WTC11 (cell line): ENCODE results near the gene GPR84. TPM values are rescaled to one million over a fixed set of nuclear protein-coding genes. Genes with fewer than 3 reads are reported as not detected.

ENCODE experiments used
- ATAC-seq: fragments of 200-7000 bp; cut with Tn5 transposase; 2 replicates; pipeline ENCODE4 v1.10.0; 2021; ENCODE audit warnings: mild to moderate bottlenecking, moderate library complexity
- CTCF ChIA-PET: fragments of 300-600 bp; sonication (Branson Sonifier 250); formaldehyde crosslinking; loops from one replicate; lab custom pipeline; 2021; ENCODE audit warnings: antibody characterized with exemption; lab: Charles Lee
- POLR2A ChIA-PET: fragments of 350-600 bp; sonication (Branson Sonifier 250); formaldehyde crosslinking; loops from one replicate; lab custom pipeline; 2021; ENCODE audit warnings: antibody characterized with exemption; lab: Charles Lee
- DNase-seq: peaks from one replicate; pipeline ENCODE4 v3.0.0; 2021; ENCODE audit warnings: low spot score
- H3K27ac Mint-ChIP-seq: 2 replicates; pipeline ENCODE4 v1.8.0; 2021; ENCODE audit warnings: mixed read lengths
- H3K27me3 Mint-ChIP-seq: 2 replicates; pipeline ENCODE4 v1.8.0; 2021; ENCODE audit warnings: low read depth, mild to moderate bottlenecking, moderate library complexity, mixed read lengths
- H3K36me3 Mint-ChIP-seq: 2 replicates; pipeline ENCODE4 v1.8.0; 2021; ENCODE audit warnings: mixed read lengths
- H3K4me1 Mint-ChIP-seq: 2 replicates; pipeline ENCODE4 v1.8.0; 2022; ENCODE audit warnings: mixed read lengths
- H3K4me3 Mint-ChIP-seq: 2 replicates; pipeline ENCODE4 v1.8.0; 2021; ENCODE audit warnings: mild to moderate bottlenecking, moderate library complexity, mixed read lengths
- H3K9me3 Mint-ChIP-seq: 2 replicates; pipeline ENCODE4 v1.8.0; 2021; ENCODE audit warnings: mixed read lengths
- ARID4B ChIP-seq: sonication (generic); formaldehyde crosslinking; IDR thresholded peaks from 2 replicates; pipeline ENCODE4 v1.8.0; 2023; ENCODE audit warnings: missing genetic modification reagents, mild to moderate bottlenecking, borderline replicate concordance
- CREM ChIP-seq: sonication (generic); formaldehyde crosslinking; IDR thresholded peaks from 2 replicates; pipeline ENCODE4 v1.8.1; 2022; ENCODE audit warnings: mild to moderate bottlenecking, missing genetic modification reagents, moderate library complexity
- CTCF ChIP-seq: fragments of 200-600 bp; IDR thresholded peaks from 2 replicates; pipeline ENCODE4 v1.8.0; 2022; ENCODE audit warnings: antibody characterized with exemption
- ERG ChIP-seq: fragments of 250-450 bp; sonication (Bioruptor Pico); IDR thresholded peaks from 2 replicates; pipeline ENCODE4 v1.8.0; 2021; ENCODE audit warnings: mild to moderate bottlenecking
- FOXJ3 ChIP-seq: sonication (generic); formaldehyde crosslinking; IDR thresholded peaks from 2 replicates; pipeline ENCODE4 v1.9.0; 2021; ENCODE audit warnings: missing genetic modification reagents, mild to moderate bottlenecking, borderline replicate concordance
- FOXK1 ChIP-seq: sonication (generic); formaldehyde crosslinking; IDR thresholded peaks from 2 replicates; pipeline ENCODE4 v1.8.0; 2022; ENCODE audit warnings: mild to moderate bottlenecking, moderate library complexity, missing genetic modification reagents
- IRF1 ChIP-seq: sonication (generic); formaldehyde crosslinking; IDR thresholded peaks from 2 replicates; pipeline ENCODE4 v1.8.0; 2023; ENCODE audit warnings: missing genetic modification reagents
- JUN ChIP-seq: sonication (generic); formaldehyde crosslinking; IDR thresholded peaks from 2 replicates; pipeline ENCODE4 v1.8.0; 2023; ENCODE audit warnings: mild to moderate bottlenecking, missing genetic modification reagents
- RORB ChIP-seq: fragments of 250-450 bp; sonication (Bioruptor Pico); IDR thresholded peaks from 2 replicates; pipeline ENCODE4 v1.9.0; 2021; ENCODE audit warnings: mild to moderate bottlenecking
- TCF7 ChIP-seq: sonication (generic); formaldehyde crosslinking; IDR thresholded peaks from 2 replicates; pipeline ENCODE4 v1.8.0; 2022; ENCODE audit warnings: mild to moderate bottlenecking, low read depth, missing genetic modification reagents, moderate library complexity
- TEAD4 ChIP-seq: sonication (generic); formaldehyde crosslinking; IDR thresholded peaks from 2 replicates; pipeline ENCODE4 v1.8.0; 2022; ENCODE audit warnings: mild to moderate bottlenecking, missing genetic modification reagents
- USF1 ChIP-seq: sonication (generic); formaldehyde crosslinking; IDR thresholded peaks from 2 replicates; pipeline ENCODE4 v1.8.0; 2022; ENCODE audit warnings: mild to moderate bottlenecking, missing genetic modification reagents
- ZMAT4 ChIP-seq: fragments of 250-450 bp; sonication (Bioruptor Pico); IDR thresholded peaks from 2 replicates; pipeline ENCODE4 v1.9.0; 2021; ENCODE audit warnings: mild to moderate bottlenecking
- ZNF671 ChIP-seq: fragments of 250-450 bp; sonication (Bioruptor Pico); IDR thresholded peaks from 2 replicates; pipeline ENCODE4 v1.8.0; 2021; ENCODE audit warnings: mild to moderate bottlenecking
- total RNA-seq: library from RNA; stranded (reverse); gene quantifications from 3 replicates; pipeline ENCODE4 v1.2.3, GENCODE V29; 2021
- TF ChIP-seq, protein P1 (sequence below): sonication (generic); formaldehyde crosslinking; conservative IDR thresholded peaks from 2 replicates; pipeline ENCODE4 v1.8.1; 2022; ENCODE audit warnings: mild to moderate bottlenecking, missing genetic modification reagents
- TF ChIP-seq, protein P2 (sequence below): sonication (generic); formaldehyde crosslinking; IDR thresholded peaks from 2 replicates; pipeline ENCODE4 v1.8.0; 2022; ENCODE audit warnings: mild to moderate bottlenecking, missing genetic modification reagents

GPR84 gene
- total RNA-seq, 1 experiment from 2014 or later: 0.13 TPM

GRCh38 chr12:54405573-54405972 lies 41.3 kb upstream of the GPR84 start (continued):
- no peak for TF ChIP-seq ZMAT4

DNA sequence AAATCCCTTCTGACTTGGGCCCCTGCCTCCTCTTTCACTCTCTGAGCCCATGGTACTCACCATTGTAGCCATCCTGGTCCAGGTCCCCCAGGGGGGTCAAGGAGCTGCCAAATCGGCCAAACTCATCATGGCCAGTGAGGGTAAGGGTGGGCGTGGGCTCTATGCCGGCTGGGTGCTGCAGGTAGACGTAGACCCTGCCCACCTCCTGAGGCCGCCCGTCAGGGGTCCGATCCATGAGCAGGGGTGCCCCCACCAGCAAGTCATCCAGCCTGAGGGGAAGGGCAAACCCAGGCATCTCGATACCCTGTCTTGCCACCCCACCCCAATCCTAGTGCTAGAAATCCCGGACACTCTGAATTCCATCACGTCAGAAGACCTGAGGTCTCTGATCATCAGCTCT lies 40.8 kb upstream of the GPR84 start:
- ATAC-seq (no peak), DNase-seq (no peak)
- TF ChIP-seq FOXK1 (CRISPR knock-in tag): no peak
- TF ChIP-seq TEAD4 (CRISPR knock-in tag): no peak
- no peak for TF ChIP-seq RORB
- TF ChIP-seq, protein P1, sequence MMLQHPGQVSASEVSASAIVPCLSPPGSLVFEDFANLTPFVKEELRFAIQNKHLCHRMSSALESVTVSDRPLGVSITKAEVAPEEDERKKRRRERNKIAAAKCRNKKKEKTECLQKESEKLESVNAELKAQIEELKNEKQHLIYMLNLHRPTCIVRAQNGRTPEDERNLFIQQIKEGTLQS (CRISPR knock-in tag): no peak
- no peak for TF ChIP-seq FOXJ3 (CRISPR knock-in tag)
- no peak for TF ChIP-seq JUN (CRISPR knock-in tag)
- no peak for TF ChIP-seq CREM
- Mint-ChIP-seq H3K4me3 (no peak overlapping the region), H3K36me3 (peaks cover 25% of the 10 kb centered on the region), H3K4me1 (peaks cover 6% of the 10 kb centered on the region; the same call in 1 of the 2 replicates), H3K27ac (no peak overlapping the region), H3K27me3 (no peaks in the 10 kb centered on the region), H3K9me3 (no peaks in the 10 kb centered on the region)
- ChIA-PET CTCF (interaction anchor here (0.9 to 11.3 kb wide), 6 partner anchors 11 to 175 kb away, joined by 3 to 361 read pairs (median 3); no protein-coding TSS in a partner anchor), POLR2A (no interaction called here)

DNA sequence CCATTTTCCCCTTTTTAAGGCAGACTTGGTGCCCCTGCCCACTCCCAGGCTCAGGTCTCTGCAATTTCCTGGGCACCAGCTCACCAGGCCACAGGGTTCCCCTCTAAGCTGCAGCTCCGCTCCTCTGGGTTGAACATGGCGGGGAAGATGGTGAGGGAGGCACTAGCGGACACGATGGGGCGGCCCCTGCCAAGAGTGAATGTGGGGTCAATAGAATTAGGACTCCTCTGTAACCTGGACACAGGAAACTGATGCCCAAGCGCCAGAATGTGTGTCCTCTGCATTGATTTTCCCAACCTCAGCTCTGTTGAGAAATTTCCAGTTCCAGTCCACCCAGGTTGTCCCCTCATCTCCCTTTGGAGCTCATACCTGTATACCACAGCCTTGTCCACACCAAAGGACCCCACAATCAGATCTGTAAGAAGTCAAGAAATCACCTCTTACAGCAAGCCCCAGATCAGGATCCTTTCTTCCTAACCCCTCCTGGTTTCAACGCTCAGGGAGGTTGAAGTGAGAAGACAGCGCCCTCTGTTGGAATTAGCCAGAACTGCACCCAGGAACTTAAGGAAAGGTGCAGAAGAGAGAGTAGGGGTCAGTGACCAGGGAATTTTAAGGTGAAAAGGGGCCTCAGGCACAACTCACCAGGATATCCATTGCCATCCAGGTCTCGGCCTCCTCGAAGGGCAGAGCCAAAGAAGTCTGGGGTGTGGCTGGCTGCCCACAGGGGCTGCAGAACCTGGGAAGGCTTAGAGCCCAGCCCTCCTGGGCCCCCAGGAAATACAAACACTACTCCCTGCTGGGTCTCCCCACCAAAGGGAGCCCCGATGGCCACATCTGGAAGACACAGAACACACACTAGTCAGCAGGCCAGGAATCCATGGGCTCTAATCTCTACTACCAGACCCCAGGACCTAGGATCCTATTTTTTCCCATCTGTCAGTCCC lies 40.0 kb upstream of the GPR84 start:
- Mint-ChIP-seq H3K36me3 (peaks cover 25% of the 10 kb centered on the region), H3K4me1 (peaks cover 6% of the 10 kb centered on the region; the same call in 1 of the 2 replicates), H3K27me3 (no peaks in the 10 kb centered on the region), H3K9me3 (no peaks in the 10 kb centered on the region), H3K27ac (no peak overlapping the region)
- DNase-seq (peak; percentile 92), ATAC-seq (peak; percentile 79)
- POLR2A ChIA-PET: no interaction called here
- CTCF ChIA-PET: interaction anchor here (0.5 to 11.3 kb wide), 19 partner anchors 9 to 176 kb away, joined by 3 to 361 read pairs (median 3); partner anchors contain the start of genes ITGA5 and PDE1B
- TF ChIP-seq CTCF (peak; percentile 100), TCF7 (CRISPR knock-in tag) (no peak)
- TF ChIP-seq, all 79 proteins: peak for 1
- H3K4me3 Mint-ChIP-seq: no peak overlapping the region

DNA sequence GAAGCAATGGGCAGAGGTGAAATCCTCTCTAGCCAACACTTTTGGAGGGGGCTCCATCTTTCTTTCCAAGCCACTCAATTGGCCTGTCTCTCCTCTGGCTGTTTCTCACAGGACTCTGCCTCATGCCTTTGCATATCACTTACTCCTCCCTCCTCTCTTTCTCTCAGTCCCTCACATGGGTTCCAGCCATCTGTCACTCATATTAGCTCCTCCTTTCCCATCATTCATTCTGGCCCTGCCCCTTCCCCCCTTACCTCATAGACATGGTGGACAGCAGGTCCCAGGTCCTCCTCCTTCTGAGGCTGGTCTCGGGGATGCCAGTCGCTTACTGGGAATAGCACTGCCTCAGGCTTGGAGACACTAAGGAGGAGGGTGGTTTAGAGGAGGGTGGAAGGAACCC lies 36.8 kb upstream of the GPR84 start:
- H3K36me3 Mint-ChIP-seq: peaks cover 40% of the 10 kb centered on the region
- POLR2A ChIA-PET: no interaction called here
- DNase-seq (no peak), ATAC-seq (no peak)
- H3K27ac Mint-ChIP-seq: no peak overlapping the region
- no peaks in the 10 kb centered on the region for H3K9me3 Mint-ChIP-seq
- H3K4me1 Mint-ChIP-seq: peaks cover 6% of the 10 kb centered on the region; the same call in 1 of the 2 replicates
- CTCF ChIA-PET: interaction anchor here (1.2 to 11.3 kb wide), 4 partner anchors 14 to 41 kb away, joined by 5 to 361 read pairs (median 148); partner anchors contain the start of gene ZNF385A
- no peaks in the 10 kb centered on the region for H3K27me3 Mint-ChIP-seq
- no peak overlapping the region for H3K4me3 Mint-ChIP-seq
- no peak for TF ChIP-seq ERG
- no peak for TF ChIP-seq ZNF671
- TF ChIP-seq ARID4B (CRISPR knock-in tag): no peak
- TF ChIP-seq USF1 (CRISPR knock-in tag): no peak
- TF ChIP-seq, protein P2, sequence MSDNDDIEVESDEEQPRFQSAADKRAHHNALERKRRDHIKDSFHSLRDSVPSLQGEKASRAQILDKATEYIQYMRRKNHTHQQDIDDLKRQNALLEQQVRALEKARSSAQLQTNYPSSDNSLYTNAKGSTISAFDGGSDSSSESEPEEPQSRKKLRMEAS (CRISPR knock-in tag): no peak
- no peak for TF ChIP-seq IRF1 (CRISPR knock-in tag)
- no peak for TF ChIP-seq TCF7 (CRISPR knock-in tag)
